Neural progenitor cell (in vitro differentiated cells): ENCODE results near the gene ECPAS.

Source experiments
- EZH2 ChIP-seq: fragments of 200-600 bp; sonication (generic); IDR thresholded peaks from 2 replicates; pipeline ENCODE4 v1.6.1; 2017; ENCODE audit warnings: antibody characterized with exemption, mild to moderate bottlenecking, moderate library complexity
- TF ChIP-seq, protein P1 (sequence below): fragments of 200-600 bp; sonication (generic); IDR thresholded peaks from 2 replicates; pipeline ENCODE4 v1.5.1; 2017; ENCODE audit warnings: antibody characterized with exemption, mild to moderate bottlenecking

DNA sequence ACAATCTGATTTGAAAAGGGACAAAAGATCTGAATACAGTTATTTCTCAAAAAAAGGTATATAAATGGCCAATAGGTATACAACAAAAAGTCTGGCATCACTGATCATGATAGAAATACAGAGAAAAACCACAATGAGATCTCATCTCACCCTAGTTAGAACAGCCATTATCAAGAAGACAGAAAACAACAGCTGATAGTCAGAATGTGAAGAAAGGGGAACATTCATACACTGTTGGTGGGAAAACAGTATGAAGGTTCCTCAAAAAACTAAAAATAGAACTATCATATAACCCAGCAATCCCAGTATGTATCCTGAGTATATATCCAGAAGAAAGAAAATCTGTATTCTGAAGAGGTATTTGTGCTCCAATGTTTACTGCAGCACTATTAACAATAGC lies 78.5 kb downstream of the ECPAS start:
- TF ChIP-seq, protein P1, sequence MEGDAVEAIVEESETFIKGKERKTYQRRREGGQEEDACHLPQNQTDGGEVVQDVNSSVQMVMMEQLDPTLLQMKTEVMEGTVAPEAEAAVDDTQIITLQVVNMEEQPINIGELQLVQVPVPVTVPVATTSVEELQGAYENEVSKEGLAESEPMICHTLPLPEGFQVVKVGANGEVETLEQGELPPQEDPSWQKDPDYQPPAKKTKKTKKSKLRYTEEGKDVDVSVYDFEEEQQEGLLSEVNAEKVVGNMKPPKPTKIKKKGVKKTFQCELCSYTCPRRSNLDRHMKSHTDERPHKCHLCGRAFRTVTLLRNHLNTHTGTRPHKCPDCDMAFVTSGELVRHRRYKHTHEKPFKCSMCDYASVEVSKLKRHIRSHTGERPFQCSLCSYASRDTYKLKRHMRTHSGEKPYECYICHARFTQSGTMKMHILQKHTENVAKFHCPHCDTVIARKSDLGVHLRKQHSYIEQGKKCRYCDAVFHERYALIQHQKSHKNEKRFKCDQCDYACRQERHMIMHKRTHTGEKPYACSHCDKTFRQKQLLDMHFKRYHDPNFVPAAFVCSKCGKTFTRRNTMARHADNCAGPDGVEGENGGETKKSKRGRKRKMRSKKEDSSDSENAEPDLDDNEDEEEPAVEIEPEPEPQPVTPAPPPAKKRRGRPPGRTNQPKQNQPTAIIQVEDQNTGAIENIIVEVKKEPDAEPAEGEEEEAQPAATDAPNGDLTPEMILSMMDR = no peak
- no peak for TF ChIP-seq EZH2
